Astrocyte (in vitro differentiated cells and primary cell): ENCODE results near the gene ECHS1.

Source experiments
- EZH2 ChIP-seq: IDR thresholded peaks from 2 replicates; pipeline ENCODE4 v1.6.1; 2012; ENCODE audit warnings: mild to moderate bottlenecking, low read length, inconsistent platforms; ENCODE audit not compliant: insufficient read depth
- TF ChIP-seq, protein P1 (sequence below): IDR thresholded peaks from 2 replicates; pipeline ENCODE4 v1.5.1; 2011; ENCODE audit warnings: low read depth, mild to moderate bottlenecking, inconsistent platforms, low read length, moderate library complexity; ENCODE audit not compliant: insufficient read depth

DNA sequence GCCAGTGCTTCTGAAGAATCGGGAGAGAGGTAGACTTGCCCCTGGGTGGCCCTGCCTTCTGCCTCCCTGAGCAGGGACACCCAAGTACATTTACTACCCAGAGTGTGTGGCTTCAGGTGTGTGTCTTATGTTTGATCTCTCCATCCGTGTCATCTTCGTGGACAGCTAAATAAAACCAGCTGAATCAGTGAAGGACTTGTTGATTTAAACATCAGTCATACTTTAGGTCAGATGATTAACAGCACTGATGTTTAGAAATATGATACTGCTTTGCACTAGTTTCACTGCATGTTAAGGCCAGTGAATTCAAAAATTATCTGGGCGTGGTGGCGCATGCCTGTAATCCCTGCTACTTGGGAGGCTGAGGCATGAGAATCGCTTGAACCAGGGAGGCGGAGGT is 24.8 kb upstream of the ECHS1 start:
- TF ChIP-seq, protein P1, sequence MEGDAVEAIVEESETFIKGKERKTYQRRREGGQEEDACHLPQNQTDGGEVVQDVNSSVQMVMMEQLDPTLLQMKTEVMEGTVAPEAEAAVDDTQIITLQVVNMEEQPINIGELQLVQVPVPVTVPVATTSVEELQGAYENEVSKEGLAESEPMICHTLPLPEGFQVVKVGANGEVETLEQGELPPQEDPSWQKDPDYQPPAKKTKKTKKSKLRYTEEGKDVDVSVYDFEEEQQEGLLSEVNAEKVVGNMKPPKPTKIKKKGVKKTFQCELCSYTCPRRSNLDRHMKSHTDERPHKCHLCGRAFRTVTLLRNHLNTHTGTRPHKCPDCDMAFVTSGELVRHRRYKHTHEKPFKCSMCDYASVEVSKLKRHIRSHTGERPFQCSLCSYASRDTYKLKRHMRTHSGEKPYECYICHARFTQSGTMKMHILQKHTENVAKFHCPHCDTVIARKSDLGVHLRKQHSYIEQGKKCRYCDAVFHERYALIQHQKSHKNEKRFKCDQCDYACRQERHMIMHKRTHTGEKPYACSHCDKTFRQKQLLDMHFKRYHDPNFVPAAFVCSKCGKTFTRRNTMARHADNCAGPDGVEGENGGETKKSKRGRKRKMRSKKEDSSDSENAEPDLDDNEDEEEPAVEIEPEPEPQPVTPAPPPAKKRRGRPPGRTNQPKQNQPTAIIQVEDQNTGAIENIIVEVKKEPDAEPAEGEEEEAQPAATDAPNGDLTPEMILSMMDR, result no peak
- TF ChIP-seq EZH2, result no peak
